GM18519 (cell line): ENCODE results near the gene ANAPC7.
"Not testable (repeated sequence)": the region's sequence is repeated elsewhere in the genome, so short reads cannot be mapped to it uniquely, and the experiment has no call there.

ENCODE experiments used
- ATAC-seq: cut with Tn5 transposase; IDR thresholded peaks from one replicate; pipeline ENCODE4 v1.9.1; 2021; ENCODE audit warnings: mild to moderate bottlenecking, moderate library complexity; ENCODE audit not compliant: unreplicated experiment, low FRiP score

ANAPC7 gene, protein sequence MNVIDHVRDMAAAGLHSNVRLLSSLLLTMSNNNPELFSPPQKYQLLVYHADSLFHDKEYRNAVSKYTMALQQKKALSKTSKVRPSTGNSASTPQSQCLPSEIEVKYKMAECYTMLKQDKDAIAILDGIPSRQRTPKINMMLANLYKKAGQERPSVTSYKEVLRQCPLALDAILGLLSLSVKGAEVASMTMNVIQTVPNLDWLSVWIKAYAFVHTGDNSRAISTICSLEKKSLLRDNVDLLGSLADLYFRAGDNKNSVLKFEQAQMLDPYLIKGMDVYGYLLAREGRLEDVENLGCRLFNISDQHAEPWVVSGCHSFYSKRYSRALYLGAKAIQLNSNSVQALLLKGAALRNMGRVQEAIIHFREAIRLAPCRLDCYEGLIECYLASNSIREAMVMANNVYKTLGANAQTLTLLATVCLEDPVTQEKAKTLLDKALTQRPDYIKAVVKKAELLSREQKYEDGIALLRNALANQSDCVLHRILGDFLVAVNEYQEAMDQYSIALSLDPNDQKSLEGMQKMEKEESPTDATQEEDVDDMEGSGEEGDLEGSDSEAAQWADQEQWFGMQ

DNA sequence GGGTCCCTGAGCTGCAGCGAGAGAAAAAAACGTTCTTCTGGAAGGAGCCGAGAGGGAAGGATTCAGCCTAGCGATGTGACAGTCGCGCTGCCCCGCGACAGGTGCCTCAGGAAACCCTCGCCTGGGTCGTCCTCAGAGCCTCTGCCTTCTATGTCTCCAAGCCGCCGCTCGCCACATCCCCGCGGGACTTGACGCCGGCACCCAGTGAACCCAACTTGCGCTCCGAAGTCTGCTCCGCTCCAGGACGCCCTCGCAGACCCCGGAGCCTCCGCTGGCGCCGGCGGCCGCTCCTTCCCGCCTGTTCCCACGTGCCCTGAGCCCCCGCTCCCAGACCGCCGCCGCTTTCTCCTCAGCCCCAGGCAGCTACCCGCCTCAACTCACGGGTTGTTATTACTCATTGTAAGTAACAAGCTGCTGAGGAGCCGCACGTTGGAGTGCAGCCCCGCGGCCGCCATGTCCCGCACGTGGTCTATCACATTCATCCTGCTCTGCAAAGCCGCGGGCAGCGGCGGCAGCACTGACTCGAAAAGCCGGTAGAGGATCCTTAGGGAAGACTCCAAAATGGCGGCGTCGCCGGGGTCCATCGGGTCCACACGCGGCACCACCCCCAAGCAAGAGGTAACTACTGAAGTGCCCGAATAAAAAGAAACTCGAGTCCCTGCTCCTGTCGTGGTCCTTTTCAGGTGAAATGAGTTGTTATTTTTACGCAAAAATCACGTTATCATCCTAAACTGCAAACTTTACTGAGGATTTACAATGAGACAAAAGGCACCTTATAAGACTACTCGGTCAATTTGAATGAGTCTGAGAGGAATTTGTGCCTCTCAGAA lies at the start of gene ANAPC7:
Gene ANAPC7 (minus strand): TSS at position 563 of the 830 bp plus-strand sequence. CDS start 81 bp downstream, at position 482.
- peak; percentile 51 for ATAC-seq

DNA sequence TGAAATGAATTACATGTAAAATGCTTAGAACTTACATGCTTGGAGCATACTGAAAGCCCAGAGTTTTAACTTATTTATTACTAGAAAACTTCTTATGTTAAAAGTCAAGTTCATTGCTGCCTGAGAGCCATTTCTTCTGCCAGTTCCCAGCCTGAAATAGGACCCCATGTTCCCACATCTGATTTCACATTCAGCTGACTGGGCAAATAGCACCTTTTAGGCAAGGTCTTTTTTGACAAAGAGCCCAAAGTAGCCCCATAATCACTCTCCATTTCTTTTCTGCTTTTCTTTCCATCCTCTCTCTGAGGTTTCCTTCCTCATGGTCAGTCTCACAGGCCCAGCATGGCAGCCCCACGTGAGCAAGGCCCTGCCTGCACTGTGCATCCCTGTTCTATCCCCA lies 47.8 kb upstream of the ANAPC7 start:
- no peak for ATAC-seq

DNA sequence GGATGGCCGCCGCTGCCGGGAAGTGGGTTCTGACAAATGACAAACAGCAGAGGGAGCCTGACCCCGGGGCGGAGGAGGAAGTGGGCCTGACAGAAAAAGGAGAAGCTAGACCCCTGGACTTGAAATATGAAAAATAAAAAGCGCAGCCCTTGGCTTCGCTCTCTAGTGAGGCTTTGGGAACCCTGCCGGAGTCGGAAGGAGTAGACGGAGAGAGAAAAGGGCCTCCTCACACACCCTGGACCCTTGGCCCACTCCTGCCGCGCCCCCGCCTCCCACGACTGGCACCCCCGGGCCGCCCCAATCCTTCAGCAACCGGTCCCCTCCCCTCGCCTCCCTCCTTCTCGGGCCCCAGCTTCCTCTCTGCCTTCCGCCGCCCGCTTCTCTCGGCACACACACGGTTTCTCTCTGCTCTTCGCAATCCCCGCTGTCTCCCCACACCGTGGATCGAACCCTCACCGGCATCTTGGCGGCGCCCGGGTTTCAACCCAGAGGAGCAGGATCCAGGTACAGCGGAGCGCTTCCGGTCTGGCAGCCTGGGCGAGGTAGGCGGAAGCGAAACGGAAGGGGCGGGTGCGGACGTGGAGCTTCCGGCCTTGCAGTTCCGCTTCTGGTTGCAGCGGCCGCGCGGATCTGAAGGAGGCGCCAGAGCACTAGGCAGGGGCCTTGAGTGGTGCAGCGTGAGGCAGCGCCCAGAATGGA lies 46.4 kb upstream of the ANAPC7 start, which contains the start of gene ARPC3:
Gene ARPC3 (minus strand): TSS at position 539 of the 699 bp plus-strand sequence. CDS start 77 bp downstream, at position 462.
- peak; percentile 90 for ATAC-seq

DNA sequence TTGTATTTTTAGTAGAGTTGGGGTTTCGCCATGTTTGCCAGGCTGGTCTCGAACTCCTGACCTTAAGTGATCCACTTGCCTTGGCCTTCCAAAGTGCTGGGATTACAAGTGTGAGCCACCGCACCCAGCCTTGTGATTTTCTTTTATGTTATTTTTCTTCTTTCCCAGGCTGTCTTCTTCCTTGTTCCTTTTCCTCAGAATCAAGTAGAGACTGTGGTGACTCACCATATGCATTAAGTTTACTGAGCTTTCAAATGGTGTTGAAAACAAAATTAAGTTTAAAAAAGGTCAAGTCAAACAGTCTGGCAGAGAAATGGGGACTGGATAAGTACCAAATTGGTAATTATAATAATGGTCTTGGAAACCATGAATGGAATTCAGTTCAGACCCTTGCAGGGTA lies 40.9 kb upstream of the ANAPC7 start:
- no peak for ATAC-seq

DNA sequence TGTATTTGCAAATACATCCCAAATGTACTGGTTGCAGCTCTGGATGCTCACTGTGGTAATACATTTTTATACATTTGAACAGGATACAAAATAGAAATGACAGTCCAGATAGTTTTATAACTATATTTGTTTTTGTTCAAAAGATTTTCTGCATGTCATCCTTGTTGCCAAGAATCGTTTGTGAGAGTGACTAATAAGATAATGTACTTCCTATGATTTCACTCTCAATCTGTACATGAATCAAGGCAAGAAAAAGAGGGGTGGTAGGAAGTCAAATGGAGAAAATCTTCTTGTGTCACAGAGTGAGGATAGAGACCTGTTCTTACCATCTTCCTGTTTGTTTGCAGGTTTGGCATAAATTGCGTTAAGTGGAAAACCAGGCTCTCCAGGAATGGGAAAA lies 32.7 kb upstream of the ANAPC7 start:
- ATAC-seq = no peak

DNA sequence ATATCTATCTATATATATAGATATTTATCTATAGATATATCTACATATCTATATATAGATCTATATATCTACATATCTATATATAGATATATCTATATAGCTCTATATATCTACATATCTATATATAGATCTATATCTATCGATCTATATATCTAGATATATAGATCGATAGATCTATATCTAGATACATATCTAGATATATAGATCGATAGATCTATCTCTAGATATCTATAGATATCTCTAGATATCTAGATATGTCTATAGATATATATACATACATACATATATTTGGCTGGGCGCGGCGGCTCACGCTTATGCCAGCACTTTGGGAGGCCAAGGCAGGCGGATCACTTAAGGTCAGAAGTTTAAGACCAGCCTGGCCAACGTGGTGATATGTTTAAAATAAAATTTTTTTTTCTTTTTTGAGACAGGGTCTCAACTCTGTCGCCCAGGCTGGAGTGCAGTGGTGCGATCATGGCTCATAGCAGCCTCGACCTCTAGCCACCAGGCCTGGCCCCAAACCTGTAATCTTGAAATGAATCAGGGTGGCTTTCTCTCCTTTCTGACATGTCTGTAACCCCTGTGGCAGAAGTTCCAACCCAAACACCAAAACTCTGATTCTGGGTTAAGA lies 28.6 kb upstream of the ANAPC7 start:
- ATAC-seq = no peak

DNA sequence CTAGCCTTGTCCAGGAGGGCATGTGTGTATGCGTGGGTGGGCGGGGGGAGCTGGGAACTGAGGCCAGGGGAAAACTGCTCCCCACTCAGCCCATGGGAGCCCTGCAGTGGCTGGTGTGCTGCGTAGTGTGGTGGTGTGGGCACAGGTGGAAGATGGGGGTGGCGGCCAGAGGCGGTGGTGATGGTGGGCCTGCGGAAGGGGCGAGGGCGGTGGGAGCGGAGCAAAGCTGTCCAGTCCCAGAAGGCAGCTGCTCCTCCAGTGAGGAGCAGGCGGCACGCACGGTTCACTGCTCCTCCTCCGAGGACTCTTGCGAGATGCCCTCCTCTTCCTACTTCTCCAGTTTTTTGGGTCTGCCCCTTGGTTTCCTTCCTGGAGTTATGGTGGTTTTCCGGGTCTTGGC lies 26.2 kb upstream of the ANAPC7 start:
- ATAC-seq = not testable (repeated sequence)

DNA sequence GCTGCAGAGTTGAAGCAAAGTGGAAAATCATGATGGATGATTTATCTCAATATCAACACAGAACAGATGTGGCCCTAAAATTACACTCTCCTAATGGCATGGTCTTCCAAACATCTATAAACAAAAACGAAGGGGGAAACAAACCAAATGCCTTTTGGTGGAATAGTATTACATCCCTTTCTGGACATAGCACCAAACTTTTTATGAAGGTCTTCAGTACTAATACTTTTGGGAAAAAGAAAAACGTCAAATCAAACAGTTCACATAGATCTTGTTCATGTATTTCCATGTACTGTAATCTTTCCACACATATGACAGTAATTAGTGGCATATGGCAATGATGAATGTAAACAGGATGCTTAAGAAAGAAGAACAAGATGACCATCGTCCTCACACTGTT lies 22.9 kb upstream of the ANAPC7 start:
- ATAC-seq = no peak

DNA sequence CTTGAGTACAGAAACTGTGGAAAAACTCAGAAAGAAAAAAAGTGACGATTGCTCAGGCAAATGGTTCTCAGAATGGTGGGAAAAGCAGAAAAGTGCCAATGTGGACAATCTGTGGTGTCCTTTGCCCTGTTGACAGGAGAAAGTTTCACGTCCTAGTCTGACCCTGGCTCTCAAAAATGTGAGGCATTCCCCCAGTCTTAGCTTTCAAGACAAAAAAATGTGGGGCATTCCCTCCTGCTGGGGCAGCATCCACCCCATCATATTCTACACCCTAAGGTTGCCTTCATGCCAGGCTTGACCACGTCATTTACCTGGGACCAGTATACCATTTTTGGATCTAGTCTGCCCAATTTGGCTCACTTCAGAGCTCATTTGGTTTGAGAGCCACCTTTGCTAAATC lies 20.7 kb upstream of the ANAPC7 start:
- no peak for ATAC-seq

DNA sequence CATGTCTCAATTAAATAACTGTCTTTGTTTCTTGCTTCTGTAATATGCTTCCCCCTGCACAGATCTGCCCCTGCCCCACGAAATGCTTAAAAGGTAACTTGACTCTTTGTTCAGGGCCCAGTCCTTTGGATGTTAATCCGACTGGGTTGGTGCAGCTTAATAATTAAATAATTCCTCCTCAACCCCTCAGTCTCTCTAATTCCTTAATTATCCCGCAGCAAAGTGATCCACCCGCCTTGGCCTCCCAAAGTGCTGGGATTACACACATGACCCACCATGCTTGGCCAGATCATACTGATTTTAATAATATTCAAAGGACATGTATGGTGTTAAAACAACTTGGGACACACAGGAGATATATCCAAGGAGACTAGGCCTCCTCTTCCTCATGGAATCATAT lies 18.2 kb upstream of the ANAPC7 start:
- no peak for ATAC-seq

DNA sequence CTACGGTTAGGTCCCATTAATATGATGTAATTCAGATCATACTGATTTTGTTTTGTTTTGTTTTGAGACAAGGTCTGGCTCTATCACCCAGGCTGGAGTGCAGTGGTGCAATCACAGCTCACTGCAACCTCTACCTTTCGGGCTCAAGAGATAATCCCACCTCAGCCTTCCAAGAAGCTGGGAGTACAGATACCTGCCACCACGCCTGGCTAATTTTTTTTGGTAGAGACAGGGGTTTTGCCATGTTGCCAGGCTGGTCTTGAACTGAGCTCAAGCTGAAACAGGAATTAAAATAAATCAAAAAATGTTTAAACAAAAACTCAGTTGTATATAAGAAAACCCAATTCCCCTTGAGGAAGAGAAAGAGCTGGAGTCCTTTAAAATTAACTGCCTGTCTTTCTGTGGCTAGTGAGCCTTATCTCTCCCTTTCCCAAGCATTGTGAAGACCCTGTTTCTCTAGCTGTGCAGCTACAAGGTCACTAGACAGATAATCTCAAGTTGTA lies 17.7 kb upstream of the ANAPC7 start:
- no peak for ATAC-seq

DNA sequence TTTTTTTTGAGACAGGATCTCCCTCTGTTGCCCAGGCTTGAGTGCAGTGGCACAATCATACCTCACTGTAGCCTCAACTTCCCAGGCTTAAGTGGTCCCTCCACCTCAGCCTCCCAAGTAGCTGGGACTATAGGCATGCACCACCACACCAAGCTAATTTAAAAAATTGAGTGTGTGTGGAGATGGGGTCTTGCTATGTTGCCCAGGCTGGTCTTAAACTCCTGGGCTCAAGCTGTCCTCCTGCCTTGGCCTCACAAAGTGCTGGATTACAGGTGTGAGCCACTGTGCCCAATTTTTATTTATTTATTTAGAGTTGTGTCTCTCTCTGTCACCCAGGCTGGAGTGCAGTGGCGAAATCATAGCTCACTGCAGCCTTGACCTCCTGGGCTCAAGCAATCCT lies 17.1 kb upstream of the ANAPC7 start:
- not testable (repeated sequence) for ATAC-seq

DNA sequence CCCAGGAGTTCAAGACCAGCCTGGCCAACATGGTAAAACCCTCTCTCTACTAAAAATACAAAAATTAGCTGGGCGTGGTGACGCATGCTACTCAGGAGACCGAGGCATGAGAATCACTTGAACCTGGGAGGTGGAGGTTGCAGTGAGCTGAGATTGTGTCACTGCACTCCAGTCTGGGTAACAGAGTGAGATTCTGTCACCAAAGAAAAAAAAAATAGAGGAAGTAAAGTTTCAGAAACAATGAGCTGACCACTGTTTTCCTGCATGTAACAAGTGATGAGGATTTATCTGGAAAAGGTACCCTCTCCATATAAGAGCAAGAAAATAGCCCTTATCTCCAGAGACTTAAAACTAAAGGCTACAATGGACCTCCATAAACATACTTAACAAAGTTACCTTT lies 13.6 kb upstream of the ANAPC7 start:
- not testable (repeated sequence) for ATAC-seq

DNA sequence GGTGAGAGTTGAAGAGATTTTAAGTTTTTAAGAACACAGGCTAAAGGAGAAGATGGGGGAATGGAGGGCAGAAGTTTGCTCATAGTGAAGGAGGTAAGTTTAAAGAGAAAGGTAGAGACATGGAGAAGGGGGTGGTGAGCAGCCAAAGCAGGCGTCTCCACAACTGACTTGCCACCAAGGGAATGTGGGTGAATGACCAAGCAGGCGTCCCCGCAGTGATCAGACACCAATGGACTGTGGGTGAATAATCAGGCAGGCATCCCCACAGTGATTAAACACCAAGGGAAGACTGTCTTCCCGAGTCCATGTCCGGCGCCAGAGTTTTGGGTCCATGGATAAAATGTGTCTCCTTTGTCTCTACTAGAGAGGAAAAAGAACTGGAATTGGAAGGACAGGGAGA lies 6.6 kb upstream of the ANAPC7 start:
- ATAC-seq = not testable (repeated sequence)

DNA sequence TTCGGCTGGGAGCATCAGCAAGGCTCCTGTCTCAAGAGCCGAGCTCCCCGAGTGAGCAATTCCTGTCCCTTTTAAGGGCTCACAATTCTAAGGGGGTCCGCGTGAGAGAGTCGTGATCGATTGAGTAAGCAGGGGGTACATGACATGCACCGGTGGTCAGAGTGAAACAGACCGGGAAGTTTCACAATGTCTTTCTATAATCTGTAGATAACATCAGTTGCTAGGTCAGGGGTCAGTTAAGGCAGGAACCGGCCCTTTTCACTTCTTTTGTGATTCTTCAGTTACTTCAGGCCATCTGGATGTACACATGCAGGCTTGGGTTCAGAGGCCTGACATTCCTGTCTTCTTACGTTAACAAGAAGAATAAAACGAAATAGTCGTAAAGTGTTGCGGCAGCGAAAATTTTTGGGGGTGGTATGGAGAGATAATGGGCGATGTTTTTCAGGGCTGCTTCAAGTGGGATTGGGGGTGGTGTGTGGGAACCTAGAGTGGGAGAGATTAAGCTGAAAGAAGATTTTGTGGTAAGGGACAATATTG lies 1.7 kb upstream of the ANAPC7 start:
- ATAC-seq = not testable (repeated sequence)

DNA sequence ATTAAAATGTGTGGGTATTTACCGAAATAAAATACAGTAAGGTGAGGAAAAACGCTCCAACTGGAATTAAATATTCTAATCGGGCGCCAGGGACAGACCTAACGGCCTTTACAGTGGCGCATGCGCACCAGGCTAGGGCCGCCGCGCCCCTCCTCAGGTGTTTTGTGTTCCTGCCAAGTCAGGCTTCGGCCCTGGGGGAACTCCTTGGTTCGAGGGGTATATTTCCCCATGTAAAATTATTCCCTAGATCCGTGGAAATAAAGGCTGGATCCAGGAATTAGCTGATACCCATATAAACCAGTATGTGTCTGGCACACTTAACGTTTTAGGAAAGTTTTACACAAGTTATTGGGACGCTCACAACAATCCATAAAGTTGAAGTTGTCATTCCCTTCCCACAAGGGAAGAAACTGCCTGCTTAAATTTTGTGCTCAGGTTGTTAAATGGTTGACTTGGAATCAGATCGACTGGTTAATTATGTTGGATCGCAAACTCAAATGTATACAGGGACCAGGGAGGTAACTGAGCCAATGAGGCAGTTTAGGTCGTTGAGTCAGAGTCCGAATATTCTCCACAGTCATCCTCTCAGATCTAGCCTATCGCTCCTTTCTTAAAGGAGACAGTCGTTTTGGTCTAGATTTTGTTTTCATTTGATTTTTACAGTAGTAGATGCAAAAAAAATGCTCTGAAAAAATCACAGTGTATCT lies 621 bp upstream of the ANAPC7 start:
- no peak for ATAC-seq

DNA sequence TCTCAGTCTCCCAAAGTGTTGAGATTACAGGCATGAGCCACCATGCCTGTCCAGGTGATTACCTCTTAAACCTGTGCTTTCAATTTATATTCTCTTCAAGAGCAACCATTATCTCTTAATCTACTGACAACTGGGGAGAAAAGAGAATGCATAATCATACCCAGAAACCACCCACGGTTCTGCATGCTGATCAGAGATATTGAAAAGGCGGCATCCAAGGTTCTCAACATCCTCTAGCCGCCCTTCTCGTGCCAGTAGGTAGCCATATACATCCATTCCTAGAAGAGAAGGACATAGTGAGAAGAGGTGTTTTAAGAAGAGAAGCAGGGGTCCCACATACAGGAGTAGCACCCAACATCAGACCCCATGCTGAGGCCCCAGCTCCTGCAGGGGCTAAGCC lies 20.8 kb downstream of the ANAPC7 start:
- ATAC-seq = no peak

DNA sequence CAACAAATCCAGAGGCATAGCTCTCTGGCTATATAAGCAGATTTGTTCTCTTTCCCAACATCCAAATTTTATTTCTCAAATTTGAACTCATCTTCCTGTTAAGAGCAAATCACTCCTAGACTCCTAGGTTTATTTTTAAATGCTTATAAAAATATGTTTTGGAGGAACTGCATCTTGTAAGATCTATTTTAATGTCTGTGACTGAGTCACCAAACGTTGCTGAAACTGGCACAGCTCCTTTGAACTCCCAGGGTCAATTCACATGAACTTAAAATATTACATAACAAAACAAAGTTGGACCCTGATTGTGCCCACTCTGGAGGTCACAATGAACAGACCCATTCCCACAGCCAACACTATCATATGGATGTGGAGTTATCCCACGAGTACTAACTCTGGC lies 23.9 kb downstream of the ANAPC7 start:
- no peak for ATAC-seq

DNA sequence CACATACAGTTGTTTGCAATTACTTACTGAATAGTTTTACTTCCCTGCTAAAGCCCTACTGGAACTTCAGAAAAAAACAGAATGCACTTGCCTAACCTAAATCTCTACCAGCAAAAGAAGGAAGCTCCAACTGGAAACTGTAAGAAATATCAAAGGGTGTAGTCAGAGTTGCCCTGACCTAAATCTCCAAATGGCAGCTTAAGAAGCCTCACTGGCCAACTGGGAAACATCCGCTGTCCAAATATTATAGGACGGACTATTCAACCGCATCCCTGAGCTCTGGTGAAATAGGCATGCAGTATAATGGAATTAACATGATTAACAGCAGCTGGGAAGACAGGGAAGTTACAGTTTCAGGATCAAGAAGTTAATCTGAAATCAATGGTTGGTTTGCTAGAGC lies 24.3 kb downstream of the ANAPC7 start:
- no peak for ATAC-seq
